Neural cell (in vitro differentiated cells): ENCODE measurements around the gene EYA3. TPM values are rescaled to one million over a fixed set of nuclear protein-coding genes. Genes with fewer than 3 reads are reported as not detected.

Experiments
- H2AFZ ChIP-seq: fragments of 200-600, 300-800 bp; sonication (generic), shearing (Covaris generic); 2 replicates; pipeline ENCODE4 v1.6.0; 2014; ENCODE audit warnings: low read depth, mild to moderate bottlenecking, antibody characterized with exemption, low read length, moderate library complexity
- H3F3A ChIP-seq: fragments of 200-600 bp; shearing (Covaris generic); 2 replicates; pipeline ENCODE4 v1.6.1; 2016; ENCODE audit warnings: mild to moderate bottlenecking, moderate library complexity, mixed read lengths, antibody characterized with exemption, low read length; ENCODE audit not compliant: insufficient read depth, poor library complexity, severe bottlenecking
- H3K27ac ChIP-seq: fragments of 200-600, 300-800 bp; sonication (generic), shearing (Covaris generic); 2 replicates; pipeline ENCODE4 v1.5.1; 2014; ENCODE audit warnings: mild to moderate bottlenecking, low read length, moderate library complexity
- H3K27me3 ChIP-seq: fragments of 300-800, 200-600 bp; sonication (generic), shearing (Covaris generic); 2 replicates; pipeline ENCODE4 v1.6.0; 2014; ENCODE audit warnings: mild to moderate bottlenecking, low read depth, low read length, moderate library complexity; ENCODE audit not compliant: insufficient read depth
- H3K36me3 ChIP-seq: fragments of 300-800, 200-600 bp; sonication (generic), shearing (Covaris generic); 2 replicates; pipeline ENCODE4 v1.5.1; 2014; ENCODE audit warnings: mild to moderate bottlenecking, antibody characterized with exemption, low read length, moderate library complexity; ENCODE audit not compliant: insufficient read depth
- H3K4me2 ChIP-seq: fragments of 300-800, 200-600 bp; sonication (generic), shearing (Covaris generic); 2 replicates; pipeline ENCODE4 v1.6.0; 2014; ENCODE audit warnings: mild to moderate bottlenecking, low read length
- H3K4me3 ChIP-seq: fragments of 300-800, 200-600 bp; sonication (generic), shearing (Covaris generic); 2 replicates; pipeline ENCODE4 v1.5.1; 2014; ENCODE audit warnings: mild to moderate bottlenecking, low read length, moderate library complexity
- H3K79me2 ChIP-seq: fragments of 200-600 bp; shearing (Covaris generic); replicated peaks from 2 replicates; pipeline ENCODE4 v1.6.0; 2014; ENCODE audit warnings: mild to moderate bottlenecking, low read length, moderate library complexity; ENCODE audit not compliant: insufficient read depth
- H3K9ac ChIP-seq: fragments of 300-800, 200-600 bp; sonication (generic), shearing (Covaris generic); 2 replicates; pipeline ENCODE4 v1.6.1; 2016; ENCODE audit warnings: mild to moderate bottlenecking, low read length, mixed read lengths
- H3K9me2 ChIP-seq: fragments of 200-600 bp; shearing (Covaris generic); 2 replicates; pipeline ENCODE4 v1.6.1; 2016; ENCODE audit warnings: mild to moderate bottlenecking, low read length, mixed read lengths; ENCODE audit not compliant: insufficient read depth
- H3K9me3 ChIP-seq: fragments of 200-600, 300-800 bp; sonication (generic), shearing (Covaris generic); 2 replicates; pipeline ENCODE4 v1.6.1; 2016; ENCODE audit warnings: mild to moderate bottlenecking, mixed run types, low read length, moderate library complexity, mixed read lengths
- H4K20me1 ChIP-seq: fragments of 200-600 bp; shearing (Covaris generic); 2 replicates; pipeline ENCODE4 v1.6.1; 2016; ENCODE audit warnings: mild to moderate bottlenecking, mixed run types; ENCODE audit not compliant: insufficient read depth
- CTCF ChIP-seq: fragments of 450-650 bp; IDR thresholded peaks from 2 replicates; pipeline ENCODE4 v1.5.1; 2014; ENCODE audit warnings: antibody characterized with exemption, mild to moderate bottlenecking, moderate library complexity; ENCODE audit not compliant: poor library complexity, severe bottlenecking
- EP300 ChIP-seq: fragments of 450-650 bp; conservative IDR thresholded peaks from 2 replicates; pipeline ENCODE4 v1.6.1; 2014; ENCODE audit warnings: antibody characterized with exemption, mild to moderate bottlenecking, moderate library complexity; ENCODE audit not compliant: poor library complexity, severe bottlenecking
- POLR2AphosphoS5 ChIP-seq: IDR thresholded peaks from 2 replicates; pipeline ENCODE4 v1.6.1; 2012
- RAD21 ChIP-seq: fragments of 450-650 bp; conservative IDR thresholded peaks from 2 replicates; pipeline ENCODE4 v1.6.1; 2014; ENCODE audit warnings: antibody characterized with exemption, mild to moderate bottlenecking, moderate library complexity
- REST ChIP-seq: IDR thresholded peaks from 2 replicates; pipeline ENCODE4 v1.6.1; 2012; ENCODE audit warnings: borderline replicate concordance
- SMC3 ChIP-seq: fragments of 450-650 bp; conservative IDR thresholded peaks from 2 replicates; pipeline ENCODE4 v1.6.1; 2014; ENCODE audit warnings: antibody characterized with exemption, mild to moderate bottlenecking, moderate library complexity; ENCODE audit not compliant: poor library complexity
- polyA plus RNA-seq: library from polyadenylated mRNA; depleted of rRNA; stranded (reverse); fragments of >200 nt; gene quantifications from 2 replicates; pipeline ENCODE4 v1.2.3, GENCODE V29; 2014

EYA3 gene
- polyA plus RNA-seq, 1 donor from 2014 or later: 11.2 TPM

- Histone ChIP-seq H3K9ac (no peak overlapping the region), H3K9me3 (no peaks in the 10 kb centered on the region), H3K79me2 (no peaks in the 10 kb centered on the region), H3K36me3 (no peaks in the 10 kb centered on the region), H4K20me1 (no peaks in the 10 kb centered on the region), H3K4me3 (no peak overlapping the region), H3K9me2 (no peaks in the 10 kb centered on the region), H3K4me2 (no peak overlapping the region), H3K27me3 (no peaks in the 10 kb centered on the region), H2AFZ (no peak overlapping the region), H3K27ac (no peak overlapping the region), H3F3A (no peaks in the 10 kb centered on the region)
- TF ChIP-seq CTCF (peak; percentile 35), POLR2AphosphoS5 (no peak)
Observed at GRCh38 chr1:27979859-27980201, 108.6 kb downstream of the EYA3 start.

DNA sequence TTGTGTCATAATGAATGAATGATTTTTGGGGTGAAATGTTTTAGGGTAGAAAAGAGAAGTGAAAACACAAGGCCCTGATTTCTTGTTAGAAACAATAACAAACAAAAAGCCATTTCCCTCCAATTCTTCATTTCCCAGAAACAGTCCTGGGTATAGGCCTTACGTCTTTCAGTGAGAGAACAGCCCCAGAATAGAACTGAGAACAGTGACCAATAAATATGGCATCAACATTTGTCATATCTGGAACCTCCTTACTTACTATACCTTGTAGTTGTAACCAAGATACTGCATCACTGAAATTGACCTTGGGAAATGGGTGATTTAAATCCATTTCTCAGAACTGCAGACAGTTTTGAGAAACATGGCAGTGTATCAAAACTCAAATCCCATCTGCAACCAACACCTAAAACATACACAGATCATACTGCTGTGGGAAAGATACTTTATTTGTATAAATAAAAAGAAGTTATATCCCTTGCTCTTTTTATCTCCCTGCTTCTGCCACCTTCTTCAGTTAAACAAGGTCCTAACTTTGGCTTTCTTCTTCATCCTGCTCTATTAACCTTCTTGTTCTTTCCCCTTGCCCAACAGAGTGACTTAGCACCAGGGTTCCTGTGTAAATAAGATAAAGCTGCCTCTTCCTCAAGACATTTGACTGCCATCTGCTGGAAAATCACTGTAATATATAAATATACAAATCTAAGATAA is 109.1 kb downstream of the EYA3 start:
- no peak overlapping the region for H3K27ac ChIP-seq
- no peaks in the 10 kb centered on the region for H3K9me2 ChIP-seq
- no peaks in the 10 kb centered on the region for H3K36me3 ChIP-seq
- H2AFZ ChIP-seq: no peak overlapping the region
- H4K20me1 ChIP-seq: no peaks in the 10 kb centered on the region
- H3K4me2 ChIP-seq: no peak overlapping the region
- H3K4me3 ChIP-seq: no peak overlapping the region
- no peaks in the 10 kb centered on the region for H3K9me3 ChIP-seq
- H3K9ac ChIP-seq: no peak overlapping the region
- no peaks in the 10 kb centered on the region for H3K27me3 ChIP-seq
- no peaks in the 10 kb centered on the region for H3K79me2 ChIP-seq
- TF ChIP-seq CTCF (peak; percentile 69), SMC3 (peak; percentile 70), REST (no peak), RAD21 (peak; percentile 69)
- H3F3A ChIP-seq: no peaks in the 10 kb centered on the region

- no peak overlapping the region for H3K27ac ChIP-seq
- no peak overlapping the region for H2AFZ ChIP-seq
- H3K9me2 ChIP-seq: no peaks in the 10 kb centered on the region
- H3K9ac ChIP-seq: no peak overlapping the region
- no peaks in the 10 kb centered on the region for H4K20me1 ChIP-seq
- H3K9me3 ChIP-seq: no peaks in the 10 kb centered on the region
- no peak for TF ChIP-seq EP300
- TF ChIP-seq SMC3: no peak
- no peak overlapping the region for H3K4me2 ChIP-seq
- H3F3A ChIP-seq: no peaks in the 10 kb centered on the region
- H3K27me3 ChIP-seq: no peaks in the 10 kb centered on the region
- no peak overlapping the region for H3K4me3 ChIP-seq
- H3K36me3 ChIP-seq: no peaks in the 10 kb centered on the region
- no peaks in the 10 kb centered on the region for H3K79me2 ChIP-seq
Observed at GRCh38 chr1:27974417-27974781, 114.0 kb downstream of the EYA3 start.
